ENCODE results near the gene ZBED4. TPM values are rescaled to one million over a fixed set of nuclear protein-coding genes. Genes with fewer than 3 reads are reported as not detected.

Gene ZBED4
- total RNA-seq, 2 donors from 2014 or later = 9.6 to 17.1 TPM

- ATAC-seq = peak; percentile 25
- H3K4me1 ChIP-seq = peaks cover 53% of the 10 kb centered on the region
- 15 to 44% methylated on average over 10 to 40 of the region's 56 CpGs for WGBS, 2 donors
- H3K36me3 ChIP-seq (replicated peaks in 1 of 2; ENCODE audit: insufficient read depth in 1 of 2, low read depth in 2 of 2) = no peaks in the 10 kb centered on the region
- intact Hi-C loops (cut with DNase I) = loop anchor here (10.0 kb wide), 1 partner anchor 50 kb away; no protein-coding TSS in a partner anchor
- TF ChIP-seq POLR2A (IDR thresholded peaks at IDR 0.05) (no peak), CTCF (IDR thresholded peaks at IDR 0.05) (no peak)
- peak; percentile 78 to 86 (median 81) for DNase-seq
- H3K27ac ChIP-seq = peak overlapping the region; percentile 85 to 94 (median 92)
- H3K27me3 ChIP-seq = no peaks in the 10 kb centered on the region
- H3K4me3 ChIP-seq = no peak overlapping the region
- no peaks in the 10 kb centered on the region for H3K9me3 ChIP-seq
Observed at GRCh38 chr22:49934891-49935557, 81.4 kb downstream of the ZBED4 start.

GRCh38 chr22:49935561-49935960 is 81.9 kb downstream of the ZBED4 start:
- Histone ChIP-seq H3K4me1 (peaks cover 53% of the 10 kb centered on the region), H3K27me3 (no peaks in the 10 kb centered on the region), H3K9me3 (no peaks in the 10 kb centered on the region), H3K36me3 (replicated peaks in 1 of 2; ENCODE audit: insufficient read depth in 1 of 2, low read depth in 2 of 2) (no peaks in the 10 kb centered on the region), H3K27ac (peak overlapping the region; percentile 85 to 94 (median 92)), H3K4me3 (no peak overlapping the region)
- DNase-seq (peak in 1 of 4 donors; percentile 6), ATAC-seq (no peak)
- TF ChIP-seq CTCF (IDR thresholded peaks at IDR 0.05) (no peak), POLR2A (IDR thresholded peaks at IDR 0.05) (no peak)
- intact Hi-C loops (cut with DNase I) = loop anchor here (10.0 kb wide), 1 partner anchor 49 kb away; no protein-coding TSS in a partner anchor
- 0 to 10% methylated on average over 1 to 2 of the region's 16 CpGs for WGBS, 2 donors

- H3K4me1 ChIP-seq = peaks cover 46% of the 10 kb centered on the region
- H3K36me3 ChIP-seq (replicated peaks in 1 of 2; ENCODE audit: insufficient read depth in 1 of 2, low read depth in 2 of 2) = no peaks in the 10 kb centered on the region
- peak; percentile 62 for ATAC-seq
- intact Hi-C loops (cut with DNase I) = loop anchor here (10.0 kb wide), 1 partner anchor 49 kb away; no protein-coding TSS in a partner anchor
- WGBS, 2 donors = 8 to 13% methylated on average over 16 to 46 of the region's 52 CpGs
- no peak overlapping the region for H3K4me3 ChIP-seq
- DNase-seq = peak; percentile 85 to 94 (median 90)
- TF ChIP-seq CTCF (IDR thresholded peaks at IDR 0.05) (no peak), POLR2A (IDR thresholded peaks at IDR 0.05) (peak; percentile 25 to 60 (median 49))
- no peaks in the 10 kb centered on the region for H3K9me3 ChIP-seq
- no peaks in the 10 kb centered on the region for H3K27me3 ChIP-seq
- peak overlapping the region; percentile 74 to 94 (median 82) for H3K27ac ChIP-seq
Observed at GRCh38 chr22:49936018-49936972, 82.7 kb downstream of the ZBED4 start.

GRCh38 chr22:49936973-49937757 is 83.5 kb downstream of the ZBED4 start:
- 80 to 83% methylated on average over 11 to 21 of the region's 21 CpGs for WGBS, 2 donors
- ATAC-seq (no peak), DNase-seq (no peak)
- TF ChIP-seq CTCF (IDR thresholded peaks at IDR 0.05) (no peak), POLR2A (IDR thresholded peaks at IDR 0.05) (peak in 1 of 3 donors; percentile 26)
- Histone ChIP-seq H3K4me3 (no peak overlapping the region), H3K4me1 (peaks cover 43% of the 10 kb centered on the region), H3K9me3 (no peaks in the 10 kb centered on the region), H3K27me3 (no peaks in the 10 kb centered on the region), H3K36me3 (replicated peaks in 1 of 2; ENCODE audit: insufficient read depth in 1 of 2, low read depth in 2 of 2) (no peaks in the 10 kb centered on the region), H3K27ac (peak overlapping the region; percentile 36 to 94 (median 80))
- intact Hi-C loops (cut with DNase I) = loop anchor here (10.0 kb wide), 1 partner anchor 48 kb away; no protein-coding TSS in a partner anchor

Measured in body of pancreas (tissue), 4 donors.